K562 (cell line): ENCODE measurements around the gene SPTLC3. TPM values are rescaled to one million over a fixed set of nuclear protein-coding genes. Genes with fewer than 3 reads are reported as not detected.

Experiments
- ATAC-seq: fragments of 200-7000 bp; cut with Tn5 transposase; 3 replicates; pipeline ENCODE4 v1.9.1; 2020; ENCODE audit warnings: moderate library complexity
- BruUV-seq: library from RNA; stranded (reverse); fragments of 400-500 nt; replicated peaks from 2 replicates; lab custom pipeline; 2021; lab: Mats Ljungman, UMichigan
- CTCF ChIA-PET: fragments of 300-600 bp; formaldehyde crosslinking; extraction: SDS; loops from one replicate; lab custom pipeline; 2021; ENCODE audit warnings: low intra/inter-chr PET ratio; lab: Yijun Ruan, JAX
- POLR2A ChIA-PET: fragments of 300-600, 350-650 bp; sonication (Branson Sonifier 250); formaldehyde crosslinking; extraction: SDS; loops from one replicate; lab custom pipeline; 2021; ENCODE audit warnings: antibody characterized with exemption, inconsistent platforms; lab: Yijun Ruan, JAX
- DNase-seq, 4 experiments: peaks; one replicate each; pipeline versions ENCODE4 v3.0.0 to v3.0.0-alpha.2; 2011 to 2018; ENCODE audit warnings: low spot score in 3 of 4, mixed read lengths in 3 of 4; ENCODE audit errors: extremely low read depth in 1 of 4
- FAIRE-seq: peaks from 2 replicates; lab custom pipeline; 2011; peaks lifted over from hg19 to GRCh38; lab: Jason Lieb, UNC
- H2AFZ ChIP-seq: 2 replicates; pipeline ENCODE4 v1.6.0; 2011; ENCODE audit warnings: low read depth, low read length, control low read depth, inconsistent platforms
- H3K27ac ChIP-seq: fragments of 200-600 bp; 3 replicates; pipeline ENCODE4 v1.8.0; 2011; ENCODE audit warnings: low read depth, mild to moderate bottlenecking, control low read depth, inconsistent platforms, low read length, moderate library complexity, mixed read lengths; ENCODE audit errors: extremely low read depth
- H3K27me3 ChIP-seq, 2 experiments: fragments of 300-600 bp in 1 of 2; 2 replicates in 1 of 2; 3 replicates in 1 of 2; pipeline versions ENCODE4 v1.6.0 to v1.8.0; 2011; ENCODE audit warnings: inconsistent platforms in 2 of 2, low read length in 2 of 2, mild to moderate bottlenecking in 1 of 2, mixed read lengths in 1 of 2, moderate library complexity in 1 of 2; ENCODE audit not compliant: control insufficient read depth in 2 of 2, insufficient read depth in 2 of 2
- H3K36me3 ChIP-seq: fragments of 300-600 bp; 3 replicates; pipeline ENCODE4 v1.8.0; 2011; ENCODE audit warnings: mild to moderate bottlenecking, low read length, inconsistent platforms; ENCODE audit not compliant: control insufficient read depth, insufficient read depth
- H3K4me1 ChIP-seq, 2 experiments: fragments of 200-600 bp in 1 of 2; replicated peaks in 1 of 2; 2 replicates in 1 of 2; 3 replicates in 1 of 2; pipeline versions ENCODE4 v1.5.1 to v1.8.0; 2011; ENCODE audit warnings: inconsistent platforms in 2 of 2, low read length in 2 of 2, mild to moderate bottlenecking in 1 of 2, mixed read lengths in 1 of 2, moderate library complexity in 1 of 2; ENCODE audit not compliant: control insufficient read depth in 2 of 2, insufficient read depth in 2 of 2
- H3K4me2 ChIP-seq: 2 replicates; pipeline ENCODE4 v1.6.1; 2011; ENCODE audit warnings: low read length, control low read depth, inconsistent platforms, mixed read lengths; ENCODE audit not compliant: insufficient read depth
- H3K4me3 ChIP-seq: fragments of 200-600 bp; sonication (generic), shearing (Covaris generic); 2 replicates; pipeline ENCODE4 v1.5.1; 2016; ENCODE audit warnings: control low read depth, inconsistent platforms
- H3K79me2 ChIP-seq: fragments of 200-600 bp; 3 replicates; pipeline ENCODE4 v1.8.0; 2011; ENCODE audit warnings: low read length, inconsistent platforms; ENCODE audit not compliant: control insufficient read depth, insufficient read depth
- H3K9ac ChIP-seq, 2 experiments: 2 replicates each; pipeline versions ENCODE4 v1.6.0 to v1.6.1; 2011; ENCODE audit warnings: low read depth in 2 of 2, low read length in 2 of 2, control low read depth in 1 of 2, inconsistent platforms in 1 of 2, mild to moderate bottlenecking in 1 of 2, mixed read lengths in 1 of 2; ENCODE audit not compliant: insufficient read depth in 1 of 2
- H3K9me1 ChIP-seq: one replicate; pipeline ENCODE4 v1.6.0; 2011; ENCODE audit warnings: inconsistent platforms, mild to moderate bottlenecking, low read length, moderate library complexity; ENCODE audit not compliant: control insufficient read depth, insufficient read depth
- H3K9me3 ChIP-seq: replicated peaks from 2 replicates; pipeline ENCODE4 v1.5.1; 2011; ENCODE audit warnings: low read depth, low read length, inconsistent platforms; ENCODE audit not compliant: control insufficient read depth, insufficient read depth
- H4K20me1 ChIP-seq: replicated peaks from 2 replicates; pipeline ENCODE4 v1.6.1; 2011; ENCODE audit warnings: low read length, inconsistent platforms, mixed read lengths; ENCODE audit not compliant: control insufficient read depth, insufficient read depth
- ARID2 ChIP-seq: fragments of 450-650 bp; IDR thresholded peaks from 2 replicates; pipeline ENCODE4 v1.6.1; 2017; ENCODE audit warnings: antibody characterized with exemption, mild to moderate bottlenecking
- ARNT ChIP-seq, 2 experiments: fragments of 450-650 bp; IDR thresholded peaks; 2 replicates each; pipeline ENCODE4 v1.6.1; 2016; ENCODE audit warnings: mild to moderate bottlenecking in 1 of 2
- GATAD2B ChIP-seq: fragments of 450-650 bp; IDR thresholded peaks from 2 replicates; pipeline ENCODE4 v1.6.1; 2017; ENCODE audit warnings: mild to moderate bottlenecking, borderline replicate concordance
- HDAC2 ChIP-seq: fragments of 450-650 bp; IDR thresholded peaks from 2 replicates; pipeline ENCODE4 v1.6.1; 2016; ENCODE audit warnings: mild to moderate bottlenecking
- HNRNPL ChIP-seq: fragments of 200-400 bp; formaldehyde crosslinking; IDR thresholded peaks from 2 replicates; pipeline ENCODE4 v1.6.1; 2017; ENCODE audit warnings: low read depth, mild to moderate bottlenecking, low read length
- IRF2 ChIP-seq: sonication (generic); formaldehyde crosslinking; IDR thresholded peaks from 2 replicates; pipeline ENCODE4 v1.8.1; 2022; ENCODE audit warnings: mild to moderate bottlenecking, missing genetic modification reagents
- LEF1 ChIP-seq: fragments of 450-650 bp; IDR thresholded peaks from 2 replicates; pipeline ENCODE4 v1.6.1; 2016; ENCODE audit warnings: mild to moderate bottlenecking
- MAFF ChIP-seq: IDR thresholded peaks from 2 replicates; pipeline ENCODE4 v1.6.1; 2012; ENCODE audit warnings: low read length, improper control_type of control experiment
- TAF15 ChIP-seq: fragments of 200-400 bp; formaldehyde crosslinking; IDR thresholded peaks from 2 replicates; pipeline ENCODE4 v1.6.1; 2017; ENCODE audit warnings: mild to moderate bottlenecking, low read depth, low read length, moderate library complexity
- TCF3 ChIP-seq: sonication (generic); formaldehyde crosslinking; IDR thresholded peaks from 2 replicates; pipeline ENCODE4 v1.4.0; 2020; ENCODE audit warnings: mild to moderate bottlenecking, missing genetic modification reagents
- ZNF133 ChIP-seq: fragments of 250-450 bp; sonication (Bioruptor Pico); IDR thresholded peaks from 2 replicates; pipeline ENCODE4 v1.4.0; 2020; ENCODE audit warnings: mild to moderate bottlenecking
- WGBS: fragments of 100-300 bp; shearing (Covaris generic); methylation state at CpG from one replicate; pipeline ENCODE4 v1.1.6; 2016; ENCODE audit warnings: low coverage, mixed read lengths; ENCODE audit not compliant: insufficient coverage; ENCODE audit errors: missing lambda C conversion rate; 5-methylcytosine and 5-hydroxymethylcytosine counted together
- in situ Hi-C: fragments of 300-500 bp; cut with MboI; formaldehyde crosslinking; loops from 4 replicates; pipeline ENCODE4 v1.15.0; 2018; ENCODE audit warnings: inconsistent platforms, mixed read lengths
- intact Hi-C: fragments of 100-400 bp; cut with micrococcal nuclease; formaldehyde crosslinking; loops from 2 replicates; pipeline ENCODE4 v1.14.2; 2022
- polyA plus RNA-seq, 8 experiments: library from polyadenylated mRNA; depleted of rRNA in 4 of 8; stranded (reverse) in 5 of 8; unstranded in 3 of 8; fragments of >200 nt; fragmentation: Nextera tagmentation in 2 of 8; fragmentation: Illumina TruSeq in 1 of 8; extraction: Ambion mirVana in 2 of 8; extraction: Trizol in 1 of 8; gene quantifications; 2 replicates each; pipeline versions ENCODE4 v1.2.1 to v1.2.3, GENCODE V29; 2011 to 2014; ENCODE audit warnings: inconsistent platforms in 1 of 8, missing spikeins in 1 of 8
- total RNA-seq, 7 experiments: library from RNA; depleted of rRNA in 6 of 7; stranded (reverse); fragments of >200 nt in 6 of 7; fragmentation: Illumina TruSeq in 2 of 7; extraction: Trizol in 2 of 7; gene quantifications; 2 replicates each; pipeline versions ENCODE4 v1.2.1 to v1.2.3, GENCODE V29; 2011 to 2021; ENCODE audit warnings: low replicate concordance in 1 of 7
- TF ChIP-seq, protein P1 (sequence below): fragments of 250-450 bp; sonication (Bioruptor Pico); IDR thresholded peaks from 2 replicates; pipeline ENCODE4 v1.8.0; 2022; ENCODE audit warnings: moderate library complexity, mild to moderate bottlenecking, inconsistent platforms
- TF ChIP-seq, protein P2 (sequence below): fragments of 450-650 bp; conservative IDR thresholded peaks from 2 replicates; pipeline ENCODE4 v1.6.1; 2016; ENCODE audit warnings: missing genetic modification characterization, low read depth, mild to moderate bottlenecking, control low read depth, missing compliant biosample characterization
- TF ChIP-seq, protein P3 (sequence below): fragments of 150-350 bp; IDR thresholded peaks from 2 replicates; pipeline ENCODE4 v1.6.1; 2014; ENCODE audit warnings: low read depth, mild to moderate bottlenecking, low read length, borderline replicate concordance

Gene SPTLC3
- total and polyA plus RNA-seq, 9 of the 15 experiments (the other 6 are each of a cell fraction or from before 2014, with no cell fraction given) = not detected

DNA sequence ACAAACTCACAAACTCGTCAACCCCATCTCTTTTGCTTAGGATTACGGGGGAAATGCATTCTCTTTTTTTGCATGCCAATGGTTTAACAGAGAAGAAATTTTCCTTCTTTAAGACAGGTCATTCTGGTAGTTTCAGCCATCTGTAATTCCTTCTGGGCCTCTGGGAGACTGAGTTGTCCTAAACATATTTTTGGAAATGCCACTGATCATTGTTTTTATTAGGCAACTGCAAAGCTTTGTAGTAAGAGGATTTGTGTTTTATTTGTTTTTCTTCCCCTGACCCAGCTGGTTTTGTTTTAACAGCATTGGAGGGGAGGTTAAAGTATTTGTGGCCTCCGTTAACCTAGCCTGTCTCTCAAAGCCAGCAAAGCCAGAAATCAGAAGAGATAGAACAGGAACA is 139.2 kb downstream of the SPTLC3 start:
- Histone ChIP-seq H3K27me3 (no peaks in the 10 kb centered on the region), H3K27ac (no peak overlapping the region), H3K9me3 (no peaks in the 10 kb centered on the region), H3K9ac (no peak overlapping the region), H3K4me3 (no peak overlapping the region), H4K20me1 (no peaks in the 10 kb centered on the region), H3K36me3 (no peaks in the 10 kb centered on the region), H3K79me2 (no peaks in the 10 kb centered on the region), H3K4me1 (no peaks in the 10 kb centered on the region), H3K4me2 (no peak overlapping the region), H2AFZ (no peak overlapping the region), H3K9me1 (no peaks in the 10 kb centered on the region)
- intact Hi-C loops (no loop called here), in situ Hi-C loops (no loop called here)
- ATAC-seq (no peak), FAIRE-seq (no peak), DNase-seq (no peak)
- 0% methylated on average over 3 of the region's 3 CpGs for WGBS
- TF ChIP-seq, protein P1, sequence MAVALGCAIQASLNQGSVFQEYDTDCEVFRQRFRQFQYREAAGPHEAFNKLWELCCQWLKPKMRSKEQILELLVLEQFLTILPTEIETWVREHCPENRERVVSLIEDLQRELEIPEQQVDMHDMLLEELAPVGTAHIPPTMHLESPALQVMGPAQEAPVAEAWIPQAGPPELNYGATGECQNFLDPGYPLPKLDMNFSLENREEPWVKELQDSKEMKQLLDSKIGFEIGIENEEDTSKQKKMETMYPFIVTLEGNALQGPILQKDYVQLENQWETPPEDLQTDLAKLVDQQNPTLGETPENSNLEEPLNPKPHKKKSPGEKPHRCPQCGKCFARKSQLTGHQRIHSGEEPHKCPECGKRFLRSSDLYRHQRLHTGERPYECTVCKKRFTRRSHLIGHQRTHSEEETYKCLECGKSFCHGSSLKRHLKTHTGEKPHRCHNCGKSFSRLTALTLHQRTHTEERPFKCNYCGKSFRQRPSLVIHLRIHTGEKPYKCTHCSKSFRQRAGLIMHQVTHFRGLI (CRISPR knock-in tag) = no peak
- no peak for TF ChIP-seq ARID2
- TF ChIP-seq, protein P2, sequence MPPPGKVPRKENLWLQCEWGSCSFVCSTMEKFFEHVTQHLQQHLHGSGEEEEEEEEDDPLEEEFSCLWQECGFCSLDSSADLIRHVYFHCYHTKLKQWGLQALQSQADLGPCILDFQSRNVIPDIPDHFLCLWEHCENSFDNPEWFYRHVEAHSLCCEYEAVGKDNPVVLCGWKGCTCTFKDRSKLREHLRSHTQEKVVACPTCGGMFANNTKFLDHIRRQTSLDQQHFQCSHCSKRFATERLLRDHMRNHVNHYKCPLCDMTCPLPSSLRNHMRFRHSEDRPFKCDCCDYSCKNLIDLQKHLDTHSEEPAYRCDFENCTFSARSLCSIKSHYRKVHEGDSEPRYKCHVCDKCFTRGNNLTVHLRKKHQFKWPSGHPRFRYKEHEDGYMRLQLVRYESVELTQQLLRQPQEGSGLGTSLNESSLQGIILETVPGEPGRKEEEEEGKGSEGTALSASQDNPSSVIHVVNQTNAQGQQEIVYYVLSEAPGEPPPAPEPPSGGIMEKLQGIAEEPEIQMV (tag) = no peak
- TF ChIP-seq GATAD2B = no peak
- no peak for TF ChIP-seq IRF2 (CRISPR knock-in tag)
- no peak for TF ChIP-seq ZNF133 (CRISPR knock-in tag)
- no peak for TF ChIP-seq LEF1
- no peak for TF ChIP-seq HNRNPL
- no peak for TF ChIP-seq TCF3 (CRISPR knock-in tag)
- no peak for TF ChIP-seq TAF15
- no peak for TF ChIP-seq MAFF
- TF ChIP-seq HDAC2 = no peak
- TF ChIP-seq, protein P3, sequence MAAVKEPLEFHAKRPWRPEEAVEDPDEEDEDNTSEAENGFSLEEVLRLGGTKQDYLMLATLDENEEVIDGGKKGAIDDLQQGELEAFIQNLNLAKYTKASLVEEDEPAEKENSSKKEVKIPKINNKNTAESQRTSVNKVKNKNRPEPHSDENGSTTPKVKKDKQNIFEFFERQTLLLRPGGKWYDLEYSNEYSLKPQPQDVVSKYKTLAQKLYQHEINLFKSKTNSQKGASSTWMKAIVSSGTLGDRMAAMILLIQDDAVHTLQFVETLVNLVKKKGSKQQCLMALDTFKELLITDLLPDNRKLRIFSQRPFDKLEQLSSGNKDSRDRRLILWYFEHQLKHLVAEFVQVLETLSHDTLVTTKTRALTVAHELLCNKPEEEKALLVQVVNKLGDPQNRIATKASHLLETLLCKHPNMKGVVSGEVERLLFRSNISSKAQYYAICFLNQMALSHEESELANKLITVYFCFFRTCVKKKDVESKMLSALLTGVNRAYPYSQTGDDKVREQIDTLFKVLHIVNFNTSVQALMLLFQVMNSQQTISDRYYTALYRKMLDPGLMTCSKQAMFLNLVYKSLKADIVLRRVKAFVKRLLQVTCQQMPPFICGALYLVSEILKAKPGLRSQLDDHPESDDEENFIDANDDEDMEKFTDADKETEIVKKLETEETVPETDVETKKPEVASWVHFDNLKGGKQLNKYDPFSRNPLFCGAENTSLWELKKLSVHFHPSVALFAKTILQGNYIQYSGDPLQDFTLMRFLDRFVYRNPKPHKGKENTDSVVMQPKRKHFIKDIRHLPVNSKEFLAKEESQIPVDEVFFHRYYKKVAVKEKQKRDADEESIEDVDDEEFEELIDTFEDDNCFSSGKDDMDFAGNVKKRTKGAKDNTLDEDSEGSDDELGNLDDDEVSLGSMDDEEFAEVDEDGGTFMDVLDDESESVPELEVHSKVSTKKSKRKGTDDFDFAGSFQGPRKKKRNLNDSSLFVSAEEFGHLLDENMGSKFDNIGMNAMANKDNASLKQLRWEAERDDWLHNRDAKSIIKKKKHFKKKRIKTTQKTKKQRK = no peak
- no peak for TF ChIP-seq ARNT (IDR thresholded peaks at IDR 0.05)
- ChIA-PET CTCF (no interaction called here), POLR2A (no interaction called here)
- no TSS peak for BruUV-seq
